ENCODE measurements around the gene NIN.

NIN gene

DNA sequence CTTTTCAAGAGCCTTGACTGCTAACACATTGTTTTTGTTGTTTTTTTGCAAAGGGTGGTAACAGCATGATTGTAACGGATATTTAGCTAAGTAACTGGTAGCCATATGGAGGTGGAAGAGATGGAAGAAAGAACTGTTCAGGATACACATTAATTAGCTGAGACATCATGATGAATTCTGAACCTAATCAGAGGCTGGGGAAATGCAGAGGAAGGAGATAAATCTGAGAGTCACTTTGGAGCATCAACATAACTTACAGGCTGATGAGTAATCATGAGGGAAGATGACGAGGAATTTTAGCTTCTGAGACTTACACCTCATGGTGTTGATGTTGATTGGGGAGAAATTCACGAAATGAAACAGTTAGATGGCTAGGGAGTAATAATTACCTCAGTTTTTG lies 62.3 kb downstream of the NIN start:
- TF ChIP-seq, protein P1, sequence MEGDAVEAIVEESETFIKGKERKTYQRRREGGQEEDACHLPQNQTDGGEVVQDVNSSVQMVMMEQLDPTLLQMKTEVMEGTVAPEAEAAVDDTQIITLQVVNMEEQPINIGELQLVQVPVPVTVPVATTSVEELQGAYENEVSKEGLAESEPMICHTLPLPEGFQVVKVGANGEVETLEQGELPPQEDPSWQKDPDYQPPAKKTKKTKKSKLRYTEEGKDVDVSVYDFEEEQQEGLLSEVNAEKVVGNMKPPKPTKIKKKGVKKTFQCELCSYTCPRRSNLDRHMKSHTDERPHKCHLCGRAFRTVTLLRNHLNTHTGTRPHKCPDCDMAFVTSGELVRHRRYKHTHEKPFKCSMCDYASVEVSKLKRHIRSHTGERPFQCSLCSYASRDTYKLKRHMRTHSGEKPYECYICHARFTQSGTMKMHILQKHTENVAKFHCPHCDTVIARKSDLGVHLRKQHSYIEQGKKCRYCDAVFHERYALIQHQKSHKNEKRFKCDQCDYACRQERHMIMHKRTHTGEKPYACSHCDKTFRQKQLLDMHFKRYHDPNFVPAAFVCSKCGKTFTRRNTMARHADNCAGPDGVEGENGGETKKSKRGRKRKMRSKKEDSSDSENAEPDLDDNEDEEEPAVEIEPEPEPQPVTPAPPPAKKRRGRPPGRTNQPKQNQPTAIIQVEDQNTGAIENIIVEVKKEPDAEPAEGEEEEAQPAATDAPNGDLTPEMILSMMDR (IDR thresholded peaks at IDR 0.05; ENCODE audit: low read depth, low read length): no peak
- in situ Hi-C loops (cut with HindIII; ENCODE audit: low sequenced_read_pairs): no loop called here
- no peak for DNase-seq (ENCODE audit: low read depth, low spot score)
- H3K4me3 ChIP-seq (ENCODE audit: low read depth, low read length): no peak overlapping the region

DNA sequence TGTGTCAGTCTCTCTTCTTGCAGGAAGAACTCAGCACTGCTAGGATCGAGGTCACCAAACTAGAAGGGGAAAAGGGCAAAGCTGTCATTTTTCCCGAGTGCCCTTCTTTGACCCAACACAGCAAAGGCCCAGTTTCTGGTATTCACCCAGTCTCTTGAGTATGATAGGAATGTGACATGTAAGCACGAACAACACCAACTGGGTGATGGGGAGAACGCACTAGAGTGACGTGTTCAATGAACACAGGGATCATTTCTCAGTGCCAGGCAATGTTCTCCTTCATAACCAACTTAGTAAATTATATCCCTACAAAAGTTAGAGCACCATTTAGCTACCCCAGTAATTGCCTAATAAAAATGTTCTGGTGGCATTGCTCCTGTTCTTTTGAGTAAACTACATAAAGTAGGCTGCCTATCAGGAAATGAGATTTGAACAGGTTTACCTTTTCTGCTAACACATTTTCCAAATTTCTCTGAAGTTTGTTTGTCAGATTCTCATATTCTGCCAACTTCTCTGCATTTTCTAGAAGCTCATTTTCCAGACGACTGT lies 64.5 kb downstream of the NIN start:
- TF ChIP-seq, protein P1 (IDR thresholded peaks at IDR 0.05; ENCODE audit: low read depth, low read length): no peak
- H3K4me3 ChIP-seq (ENCODE audit: low read depth, low read length): no peak overlapping the region
- DNase-seq (ENCODE audit: low read depth, low spot score): no peak
- in situ Hi-C loops (cut with HindIII; ENCODE audit: low sequenced_read_pairs): no loop called here

DNA sequence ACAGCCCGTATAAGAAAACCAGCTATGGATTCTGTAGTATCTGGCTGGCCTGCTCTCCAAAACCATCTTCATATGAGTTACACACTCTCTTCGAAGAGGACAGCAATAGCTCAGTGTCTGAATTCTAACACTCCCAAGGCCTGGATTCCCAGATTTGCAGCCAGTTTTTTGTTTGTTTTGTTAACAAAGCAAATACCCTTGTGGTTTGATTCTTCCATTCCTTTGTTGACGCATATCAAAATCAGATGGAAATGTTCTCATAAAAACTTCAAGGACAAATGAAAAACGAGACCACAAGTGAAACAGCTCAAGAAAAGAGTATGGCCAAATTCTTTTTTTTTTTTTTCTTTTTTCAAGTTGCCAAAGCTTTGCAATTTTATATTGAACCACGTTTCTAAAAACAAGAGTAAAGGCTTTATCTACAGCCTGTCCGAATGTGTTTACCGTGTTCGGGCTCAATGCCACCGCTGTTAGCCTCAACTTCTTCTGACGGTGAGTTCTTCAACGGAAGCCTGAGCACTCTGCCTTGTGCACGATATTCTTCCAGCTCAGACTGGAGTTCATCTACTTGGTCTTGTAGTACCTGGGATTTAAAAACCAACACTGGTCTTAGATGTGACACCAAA lies 67.5 kb downstream of the NIN start:
- DNase-seq (ENCODE audit: low read depth, low spot score): peak; percentile 94
- TF ChIP-seq, protein P1 (IDR thresholded peaks at IDR 0.05; ENCODE audit: low read depth, low read length): no peak
- in situ Hi-C loops (cut with HindIII; ENCODE audit: low sequenced_read_pairs): no loop called here
- H3K4me3 ChIP-seq (ENCODE audit: low read depth, low read length): no peak overlapping the region

DNA sequence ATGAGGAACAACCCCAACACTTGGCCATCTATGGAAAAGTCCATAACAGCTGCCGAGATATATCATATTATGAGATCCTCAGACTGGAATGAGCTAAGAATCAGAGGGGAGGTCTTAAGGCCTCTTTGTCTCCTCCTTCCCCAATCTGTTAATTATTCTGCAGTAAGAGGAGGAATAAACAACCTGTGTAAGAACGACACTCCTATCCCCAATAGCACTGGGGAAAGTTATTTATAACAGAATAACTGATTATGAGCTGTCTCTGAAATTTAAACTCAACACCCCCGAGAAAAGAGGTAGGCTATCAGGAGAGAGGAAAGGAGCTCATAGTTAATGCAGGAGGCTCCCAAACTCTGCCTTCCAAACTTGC lies 68.0 kb downstream of the NIN start:
- in situ Hi-C loops (cut with HindIII; ENCODE audit: low sequenced_read_pairs): no loop called here
- TF ChIP-seq, protein P1 (IDR thresholded peaks at IDR 0.05; ENCODE audit: low read depth, low read length): no peak
- DNase-seq (ENCODE audit: low read depth, low spot score): no peak
- H3K4me3 ChIP-seq (ENCODE audit: low read depth, low read length): no peak overlapping the region

DNA sequence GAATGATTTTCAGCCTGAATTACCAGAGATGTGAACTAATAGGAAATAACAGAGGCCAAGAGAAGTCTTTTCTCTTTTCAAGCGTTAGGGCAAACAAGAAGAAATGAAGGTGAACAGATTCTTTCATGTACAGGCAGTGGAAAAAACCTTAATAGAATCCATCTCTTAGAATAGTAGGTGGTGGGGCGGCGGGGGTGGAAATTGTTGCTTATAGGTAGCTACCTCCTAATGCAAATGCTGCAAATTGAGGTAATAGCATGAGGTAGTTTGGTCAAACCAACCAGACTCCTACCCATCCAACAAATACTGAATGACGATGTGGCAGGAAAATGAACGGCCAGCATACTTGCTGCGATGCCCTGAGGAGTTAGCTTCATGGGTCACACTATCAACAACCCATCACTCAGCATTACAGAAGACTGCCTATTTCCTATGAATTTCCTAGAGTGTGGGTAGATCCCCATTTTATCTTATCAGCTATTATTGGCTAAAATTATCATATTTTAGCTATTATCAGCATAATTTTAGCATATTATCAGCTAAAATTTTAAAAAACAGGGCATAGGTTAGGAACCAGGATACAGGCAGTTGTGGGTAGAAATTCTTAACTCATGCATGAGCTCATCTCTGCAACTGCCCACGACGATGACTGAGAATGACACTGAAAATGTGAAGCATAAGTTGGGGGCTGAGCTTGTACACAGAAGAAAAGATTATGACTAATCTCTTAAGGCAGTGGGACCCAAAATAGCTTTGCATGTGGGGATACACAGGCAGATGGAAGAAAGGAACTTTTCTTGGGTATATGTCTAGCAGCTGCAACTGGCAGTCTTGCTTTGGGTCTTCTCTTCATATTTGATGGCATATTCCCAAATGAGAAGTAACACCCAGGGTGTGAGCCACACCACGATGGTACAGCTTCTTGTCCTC lies 68.7 kb downstream of the NIN start:
- DNase-seq (ENCODE audit: low read depth, low spot score): peak; percentile 84
- in situ Hi-C loops (cut with HindIII; ENCODE audit: low sequenced_read_pairs): no loop called here
- no peak overlapping the region for H3K4me3 ChIP-seq (ENCODE audit: low read depth, low read length)
- TF ChIP-seq, protein P1 (IDR thresholded peaks at IDR 0.05; ENCODE audit: low read depth, low read length): no peak

DNA sequence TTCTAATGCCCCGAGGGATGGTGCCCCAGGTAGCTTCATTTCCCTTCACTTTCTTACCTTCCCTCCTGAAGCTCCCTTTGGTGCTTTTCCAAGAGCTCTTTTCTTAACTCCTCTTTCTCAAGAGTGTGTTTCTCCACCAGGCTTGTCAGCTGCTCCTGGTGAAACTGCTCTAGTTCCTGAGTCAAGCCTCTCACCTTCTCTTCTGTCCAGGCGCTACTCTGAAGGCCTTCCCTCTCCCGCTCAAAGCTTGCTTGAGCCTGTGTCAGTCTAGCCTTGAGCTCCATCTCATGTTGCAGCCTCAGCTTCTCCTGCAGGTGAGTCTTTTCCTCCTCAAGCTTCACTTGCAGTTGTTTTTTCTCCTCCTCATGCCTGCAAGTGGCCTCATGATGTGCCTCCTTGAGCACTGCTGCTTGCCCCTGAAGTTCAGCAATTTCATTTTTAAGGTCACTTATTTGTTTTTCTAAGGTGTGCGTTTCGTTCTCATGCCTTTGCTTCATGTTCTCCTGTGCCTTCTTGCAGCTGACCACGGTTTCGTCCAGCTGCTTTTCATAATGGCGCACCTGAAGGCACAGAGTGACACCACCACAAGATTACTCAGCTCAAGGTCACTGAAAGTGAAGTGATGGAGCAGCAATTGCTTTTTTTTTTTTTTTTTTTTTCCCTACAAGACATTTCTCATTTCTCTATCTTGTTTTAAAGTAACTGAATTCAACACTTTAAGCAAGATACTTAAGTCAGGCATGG lies 71.0 kb downstream of the NIN start:
- no peak overlapping the region for H3K4me3 ChIP-seq (ENCODE audit: low read depth, low read length)
- in situ Hi-C loops (cut with HindIII; ENCODE audit: low sequenced_read_pairs): no loop called here
- DNase-seq (ENCODE audit: low read depth, low spot score): no peak
- TF ChIP-seq, protein P1 (IDR thresholded peaks at IDR 0.05; ENCODE audit: low read depth, low read length): no peak

All from astrocyte of the spinal cord (primary cell).